ENCODE results near the gene ENPP1.

GRCh38 chr6:131778169-131778568 is 29.7 kb upstream of the ENPP1 start:
- TF ChIP-seq CEBPB (IDR thresholded peaks at IDR 0.05; ENCODE audit: low read depth, low read length) = no peak
- TF ChIP-seq RFX5 (IDR thresholded peaks at IDR 0.05; ENCODE audit: low read depth, low read length) = no peak
- TF ChIP-seq CTCF (conservative IDR thresholded peaks at IDR 0.05; ENCODE audit: low read depth, low read length) = no peak
- no peak for TF ChIP-seq POLR2A (IDR thresholded peaks at IDR 0.05; ENCODE audit: low read depth, low read length)
- no peak for TF ChIP-seq RCOR1 (IDR thresholded peaks at IDR 0.05; ENCODE audit: insufficient replicate concordance, low read length)
- no peak for TF ChIP-seq MXI1 (IDR thresholded peaks at IDR 0.05; ENCODE audit: borderline replicate concordance, low read depth, low read length)
- no peak for TF ChIP-seq CHD1 (IDR thresholded peaks at IDR 0.05; ENCODE audit: low read depth, low read length)
- no peak for TF ChIP-seq USF2 (IDR thresholded peaks at IDR 0.05; ENCODE audit: low read depth, low read length)
- no peak for TF ChIP-seq SMC3 (IDR thresholded peaks at IDR 0.05; ENCODE audit: low read depth, low read length)
- TF ChIP-seq ELK1 (IDR thresholded peaks at IDR 0.05; ENCODE audit: borderline replicate concordance, low read depth, low read length) = no peak
- no peak for TF ChIP-seq FOS (IDR thresholded peaks at IDR 0.05; ENCODE audit: low read depth, low read length)
- no peak for TF ChIP-seq NFE2L2 (IDR thresholded peaks at IDR 0.05; ENCODE audit: low read depth, low read length)

Data from IMR-90 (cell line).